ENCODE results near the gene TLE3.

GRCh38 chr15:70113304-70113700 lies 15.6 kb upstream of the TLE3 start:
- TF ChIP-seq RAD21 (CRISPR knock-in tag; IDR thresholded peaks at IDR 0.05) = no peak
- TF ChIP-seq TOE1 (CRISPR knock-in tag; IDR thresholded peaks at IDR 0.05) = no peak
- TF ChIP-seq POLR2AphosphoS5 (IDR thresholded peaks at IDR 0.05; ENCODE audit: low read depth, low read length) = no peak
- TF ChIP-seq NAIF1 (CRISPR knock-in tag; IDR thresholded peaks at IDR 0.05; ENCODE audit: borderline replicate concordance) = no peak
- no peak for TF ChIP-seq NR2C2 (CRISPR knock-in tag; IDR thresholded peaks at IDR 0.05; ENCODE audit: borderline replicate concordance)
- TF ChIP-seq HMGXB4 (CRISPR knock-in tag; IDR thresholded peaks at IDR 0.05; ENCODE audit: borderline replicate concordance in 1 of 2, low read depth in 1 of 2) = no peak
- no peak for TF ChIP-seq CTCF (CRISPR knock-in tag; IDR thresholded peaks at IDR 0.05)
- no peak for TF ChIP-seq NFIC (IDR thresholded peaks at IDR 0.05; ENCODE audit: low read length)
- TF ChIP-seq POLR2A (IDR thresholded peaks at IDR 0.05; ENCODE audit: insufficient read depth in 1 of 2, low read depth in 2 of 2, low read length in 2 of 2) = no peak
- TF ChIP-seq SP1 (IDR thresholded peaks at IDR 0.05) = no peak
- no peak for TF ChIP-seq SP1 (CRISPR knock-in tag; IDR thresholded peaks at IDR 0.05)
- no peak for TF ChIP-seq CBFB (CRISPR knock-in tag; IDR thresholded peaks at IDR 0.05)
